Psoas muscle (tissue), 8 donors: ENCODE measurements around the gene KRTAP4-1. TPM values are rescaled to one million over a fixed set of nuclear protein-coding genes. Genes with fewer than 3 reads are reported as not detected.
"Not testable (repeated sequence)": the region's sequence is repeated elsewhere in the genome, so short reads cannot be mapped to it uniquely, and the experiment has no call there.

Experiments used
- ATAC-seq, 4 donors: fragments of 200-7000 bp; cut with Tn5 transposase; one replicate each; pipeline ENCODE4 v1.9.1; 2020; ENCODE audit warnings: moderate library complexity in 3 of 4, mild to moderate bottlenecking in 2 of 4
- DNase-seq, 2 donors: peaks; one replicate each; pipeline ENCODE4 v3.0.0-alpha.2; 2020
- H3K27ac ChIP-seq: fragments of 200-600 bp; one replicate; pipeline ENCODE4 v1.8.0; 2022
- H3K27me3 ChIP-seq, 3 donors: fragments of 200-600 bp in 1 of 3; one replicate each; pipeline versions ENCODE4 v1.6.1 to v1.8.0; 2013 to 2022; ENCODE audit warnings: low read length in 2 of 3, mild to moderate bottlenecking in 2 of 3, moderate library complexity in 1 of 3; ENCODE audit not compliant: insufficient read depth in 3 of 3
- H3K36me3 ChIP-seq, 2 donors: fragments of 200-600 bp in 1 of 2; one replicate each; pipeline versions ENCODE4 v1.6.1 to v1.8.0; 2013 to 2022; ENCODE audit warnings: low read depth in 1 of 2, mild to moderate bottlenecking in 1 of 2, moderate library complexity in 1 of 2; ENCODE audit not compliant: insufficient read depth in 1 of 2
- H3K4me1 ChIP-seq: fragments of 200-600 bp; one replicate; pipeline ENCODE4 v1.8.0; 2022
- H3K4me3 ChIP-seq: fragments of 200-600 bp; one replicate; pipeline ENCODE4 v1.8.0; 2022; ENCODE audit warnings: mild to moderate bottlenecking
- H3K9me3 ChIP-seq: fragments of 200-600 bp; one replicate; pipeline ENCODE4 v1.8.0; 2022
- CTCF ChIP-seq: fragments of 200-600 bp; IDR thresholded peaks from one replicate; pipeline ENCODE4 v1.8.0; 2022; ENCODE audit warnings: antibody characterized with exemption
- WGBS, 3 donors: extraction: QIAGEN DNeasy Blood & Tissue Kit; methylation state at CpG; one replicate each; pipeline versions ENCODE4 v1.1.6 to v1.1.7; 2013; 5-methylcytosine and 5-hydroxymethylcytosine counted together
- intact Hi-C, 2 donors: fragments of 100-400 bp; cut with DNase I; formaldehyde crosslinking; loops; one replicate each; pipeline versions ENCODE4 v1.11.0 to v1.14.2; 2022
- long read RNA-seq, 2 donors: library from polyadenylated mRNA; unstranded; transcript quantifications; one replicate each; pipeline ENCODE4 v2.0.0, GENCODE V29; 2021
- polyA plus RNA-seq, 3 donors: library from polyadenylated mRNA; stranded (reverse); fragments of 200-250 nt; gene quantifications; one replicate each; pipeline ENCODE4 v1.2.3, GENCODE V29; 2013
- total RNA-seq, 4 donors: library from RNA; stranded (reverse); fragmentation: NEBNext Ultra II Directional in 2 of 4; extraction: Animal tissue kit (Norgen Biotek cat#: 25700) in 2 of 4; gene quantifications; one replicate each; pipeline versions ENCODE4 v1.2.1 to v1.2.4, GENCODE V29; 2021 to 2023
- donor health status: healthy with polysubstance abuse.
- donor health status: DM: no; HTN: no; CAD: no; lungs with moderate emphysema.
- donor health status: Bipolar disorder and iron deficiency.
- donor health status: healthy.
- donor health status: DM: yes; HTN: yes; CAD: no.
- donor health status: DM: no; HTN: no; CAD: no.
- donor health status: DM: no; HTN: no; CAD: no.
- donor health status: DM: yes; HTN: yes; CAD: no.

Gene KRTAP4-1
- not detected for total RNA-seq
- not detected for polyA plus RNA-seq
- long read RNA-seq, donor 1: 0 reads
- long read RNA-seq, donor 2: 0 reads

- Histone ChIP-seq H3K27ac (no peak within 1 kb of the TSS), H3K9me3 (no peaks in the 10 kb centered on the region), H3K4me1 (no peaks in the 10 kb centered on the region), H3K27me3 (peaks cover 0 to 15% (median 3%) of the 10 kb centered on the region in 3 donors), H3K36me3 (no peaks in the 10 kb centered on the region), H3K4me3 (no peak within 1 kb of the TSS)
- no peak for ATAC-seq
- no peak for TF ChIP-seq CTCF
- no peak for DNase-seq
- intact Hi-C loops: no loop called here
- WGBS, 3 donors: 38 to 57% (median 50%) methylated on average over 8 to 9 of the region's 9 CpGs
Observed at GRCh38 chr17:41184480-41184961, at the start of gene KRTAP4-1. Gene KRTAP4-1 (minus strand): TSS chr17:41184911. CDS start chr17:41184854, 57 bp downstream.

GRCh38 chr17:41232399-41233105, 47.8 kb upstream of the KRTAP4-1 start, which contains the start of gene KRTAP9-3:
Gene KRTAP9-3 (plus strand): TSS chr17:41232449. CDS start chr17:41232502, 53 bp downstream.
- H3K9me3 ChIP-seq, H3K36me3 ChIP-seq, DNase-seq, H3K27ac ChIP-seq, H3K4me3 ChIP-seq, intact Hi-C loops, ATAC-seq, H3K4me1 ChIP-seq: not testable (repeated sequence)
- H3K27me3 ChIP-seq: peaks cover 0 to 11% (median 0%) of the 10 kb centered on the region in 3 donors
- WGBS, 3 donors: 42 to 70% (median 43%) methylated on average over 1 of the region's 1 CpG

GRCh38 chr17:41231731-41232130, 47.0 kb upstream of the KRTAP4-1 start:
- Histone ChIP-seq H3K9me3 (no peaks in the 10 kb centered on the region), H3K36me3 (no peaks in the 10 kb centered on the region), H3K27me3 (peaks cover 0 to 11% (median 0%) of the 10 kb centered on the region in 3 donors), H3K4me3 (no peak overlapping the region), H3K27ac (no peak overlapping the region), H3K4me1 (no peaks in the 10 kb centered on the region)
- no peak for ATAC-seq
- 81 to 84% (median 82%) methylated on average over 6 of the region's 6 CpGs for WGBS, 3 donors
- DNase-seq: no peak
- no peak for TF ChIP-seq CTCF
- intact Hi-C loops: no loop called here

- ATAC-seq (no peak), DNase-seq (no peak)
- no peak overlapping the region for H3K4me3 ChIP-seq
- intact Hi-C loops: no loop called here
- no peaks in the 10 kb centered on the region for H3K9me3 ChIP-seq
- TF ChIP-seq CTCF: no peak
- no peaks in the 10 kb centered on the region for H3K4me1 ChIP-seq
- no peaks in the 10 kb centered on the region for H3K36me3 ChIP-seq
- H3K27ac ChIP-seq: no peak overlapping the region
- peaks cover 0 to 11% (median 0%) of the 10 kb centered on the region in 3 donors for H3K27me3 ChIP-seq
Observed at GRCh38 chr17:41230094-41230493, 45.4 kb upstream of the KRTAP4-1 start.

GRCh38 chr17:41226598-41227095, 41.9 kb upstream of the KRTAP4-1 start, which contains the start of gene KRTAP9-2:
Gene KRTAP9-2 (plus strand): TSS chr17:41226648. CDS start chr17:41226655, 7 bp downstream.
- intact Hi-C loops, H3K27ac ChIP-seq, H3K27me3 ChIP-seq, H3K4me3 ChIP-seq, H3K36me3 ChIP-seq, DNase-seq, ATAC-seq, H3K9me3 ChIP-seq, H3K4me1 ChIP-seq: not testable (repeated sequence)
- 45 to 85% (median 53%) methylated on average over 2 of the region's 4 CpGs for WGBS, 3 donors
